Daoy (cell line): ENCODE results near the gene LIMA1. TPM values are rescaled to one million over a fixed set of nuclear protein-coding genes. Genes with fewer than 3 reads are reported as not detected.
A peak's percentile ranks its signal among the peaks of the same experiment; 100 is the strongest.
"Not testable (repeated sequence)": the region's sequence is repeated elsewhere in the genome, so short reads cannot be mapped to it uniquely, and the experiment has no call there.

Experiments
- DNase-seq: peaks from one replicate; pipeline ENCODE4 v3.0.0-alpha.2; 2015; ENCODE audit warnings: low read depth
- total RNA-seq: library from RNA; depleted of rRNA; stranded (reverse); fragments of >200 nt; shearing (Covaris generic); gene quantifications from 2 replicates; pipeline ENCODE4 v1.2.3, GENCODE V29; 2014; rRNA removed

The LIMA1 gene
- 143 and 166 TPM in 2 replicates for total RNA-seq

- DNase-seq: peak; percentile 94
These were observed at the start of gene LIMA1 for GRCh38 chr12:50283229-50283923. TSS of gene LIMA1 (minus strand) at chr12:50283520. CDS start at chr12:50248751, 34,769 bp downstream.

- no peak for DNase-seq
These were observed 48.4 kb upstream of the LIMA1 start for GRCh38 chr12:50331745-50332144.

- DNase-seq: not testable (repeated sequence)
These were observed 45.3 kb upstream of the LIMA1 start for GRCh38 chr12:50328664-50329063.

GRCh38 chr12:50326590-50327284 lies 43.4 kb upstream of the LIMA1 start:
- peak; percentile 25 for DNase-seq

GRCh38 chr12:50325890-50326391 lies 42.6 kb upstream of the LIMA1 start:
- DNase-seq: no peak

GRCh38 chr12:50324770-50325169 lies 41.5 kb upstream of the LIMA1 start:
- DNase-seq: not testable (repeated sequence)

- DNase-seq: not testable (repeated sequence)
These were observed 40.8 kb upstream of the LIMA1 start for GRCh38 chr12:50324077-50324476.

GRCh38 chr12:50322206-50322605 lies 38.9 kb upstream of the LIMA1 start:
- peak; percentile 15 for DNase-seq

- no peak for DNase-seq
These were observed 33.9 kb upstream of the LIMA1 start for GRCh38 chr12:50317203-50317602.

GRCh38 chr12:50315803-50316202 lies 32.5 kb upstream of the LIMA1 start:
- no peak for DNase-seq

- DNase-seq: peak; percentile 48
These were observed 31.5 kb upstream of the LIMA1 start for GRCh38 chr12:50314636-50315312.

- not testable (repeated sequence) for DNase-seq
These were observed 30.7 kb upstream of the LIMA1 start for GRCh38 chr12:50313971-50314370.

- no peak for DNase-seq
These were observed 30.1 kb upstream of the LIMA1 start for GRCh38 chr12:50313256-50313931.

GRCh38 chr12:50311858-50312609 lies 28.7 kb upstream of the LIMA1 start:
- DNase-seq: peak; percentile 82

GRCh38 chr12:50309950-50310349 lies 26.6 kb upstream of the LIMA1 start:
- DNase-seq: no peak

- no peak for DNase-seq
These were observed 19.4 kb upstream of the LIMA1 start for GRCh38 chr12:50302686-50303085.

GRCh38 chr12:50297996-50298395 lies 14.7 kb upstream of the LIMA1 start:
- no peak for DNase-seq

- DNase-seq: peak; percentile 19
These were observed 13.7 kb upstream of the LIMA1 start for GRCh38 chr12:50297027-50297426.

- DNase-seq: no peak
These were observed 13.2 kb upstream of the LIMA1 start for GRCh38 chr12:50296554-50296953.

GRCh38 chr12:50291377-50291776 lies 8.1 kb upstream of the LIMA1 start:
- DNase-seq: no peak

- not testable (repeated sequence) for DNase-seq
These were observed 7.4 kb upstream of the LIMA1 start for GRCh38 chr12:50290692-50291091.
